GM12878 (cell line): Measurements from ENCODE around the gene ASIC3. TPM values are rescaled to one million over a fixed set of nuclear protein-coding genes. Genes with fewer than 3 reads are reported as not detected.
A peak's percentile ranks its signal among the peaks of the same experiment; 100 is the strongest.

Experiments
- ATAC-seq: fragments of 200-7000 bp; cut with Tn5 transposase; 3 replicates; pipeline ENCODE4 v1.9.1; 2020; ENCODE audit warnings: mild to moderate bottlenecking, moderate library complexity
- BruUV-seq: library from RNA; stranded (reverse); fragments of 400-500 nt; replicated peaks from 2 replicates; lab custom pipeline; 2021; lab: Mats Ljungman, UMichigan
- CTCF ChIA-PET: fragments of 300-600 bp; sonication (Branson Sonifier 250); formaldehyde crosslinking; extraction: SDS; loops from one replicate; lab custom pipeline; 2021; ENCODE audit warnings: inconsistent platforms; lab: Yijun Ruan, JAX
- POLR2A ChIA-PET: fragments of 350-600 bp; formaldehyde crosslinking; extraction: SDS; loops from one replicate; lab custom pipeline; 2021; ENCODE audit warnings: inconsistent platforms; lab: Charles Lee
- RAD21 ChIA-PET: fragments of 300-600 bp; sonication (Branson Sonifier 250); formaldehyde crosslinking; loops from one replicate; lab custom pipeline; 2023; ENCODE audit warnings: antibody characterized with exemption; ENCODE audit not compliant: unreplicated experiment; lab: Charles Lee
- SMC1A ChIA-PET: fragments of 300-600 bp; sonication (Branson Sonifier 250); formaldehyde crosslinking; loops from one replicate; lab custom pipeline; 2023; ENCODE audit not compliant: unreplicated experiment, uncharacterized antibody; lab: Charles Lee
- DNase-seq: peaks from one replicate; pipeline ENCODE4 v3.0.0-alpha.2; 2011; ENCODE audit warnings: low read depth, low spot score
- FAIRE-seq: peaks from 3 replicates; lab custom pipeline; 2011; peaks lifted over from hg19 to GRCh38; lab: Jason Lieb, UNC
- H2AFZ ChIP-seq: 2 replicates; pipeline ENCODE4 v1.6.0; 2011; ENCODE audit warnings: low read depth, low read length, control low read depth; ENCODE audit not compliant: control insufficient read depth
- H3K27ac ChIP-seq: 2 replicates; pipeline ENCODE4 v1.5.1; 2011; ENCODE audit warnings: control low read depth; ENCODE audit not compliant: control insufficient read depth, insufficient read depth
- H3K27me3 ChIP-seq, 2 experiments: replicated peaks in 1 of 2; 2 replicates each; pipeline versions ENCODE4 v1.6.0 to v1.6.1; 2011; ENCODE audit warnings: low read length in 1 of 2; ENCODE audit not compliant: control insufficient read depth in 2 of 2, insufficient read depth in 2 of 2
- H3K36me3 ChIP-seq, 2 experiments: 2 replicates each; pipeline ENCODE4 v1.5.1; 2011; ENCODE audit warnings: low read length in 1 of 2; ENCODE audit not compliant: control insufficient read depth in 2 of 2, insufficient read depth in 2 of 2
- H3K4me1 ChIP-seq: 2 replicates; pipeline ENCODE4 v1.6.1; 2011; ENCODE audit warnings: mild to moderate bottlenecking, low read length, moderate library complexity, mixed read lengths; ENCODE audit not compliant: control insufficient read depth, insufficient read depth
- H3K4me2 ChIP-seq: 2 replicates; pipeline ENCODE4 v1.6.0; 2011; ENCODE audit warnings: control low read depth; ENCODE audit not compliant: control insufficient read depth, insufficient read depth
- H3K4me3 ChIP-seq: fragments of 200-600 bp; sonication (generic); 2 replicates; pipeline ENCODE4 v1.5.1; 2016
- H3K79me2 ChIP-seq: 2 replicates; pipeline ENCODE4 v1.6.0; 2011; ENCODE audit warnings: low read length; ENCODE audit not compliant: control insufficient read depth, insufficient read depth
- H3K9ac ChIP-seq: 2 replicates; pipeline ENCODE4 v1.8.0; 2011; ENCODE audit warnings: low read length, control low read depth, mixed read lengths; ENCODE audit not compliant: control insufficient read depth, insufficient read depth
- H3K9me3 ChIP-seq: replicated peaks from 3 replicates; pipeline ENCODE4 v1.5.1; 2011; ENCODE audit warnings: mild to moderate bottlenecking, low read length; ENCODE audit not compliant: control insufficient read depth, insufficient read depth
- H4K20me1 ChIP-seq: 2 replicates; pipeline ENCODE4 v1.6.0; 2011; ENCODE audit not compliant: control insufficient read depth, insufficient read depth
- CBFB ChIP-seq: IDR thresholded peaks from 2 replicates; pipeline ENCODE4 v1.6.1; 2016; ENCODE audit warnings: antibody characterized with exemption, low read depth
- GABPA ChIP-seq: IDR thresholded peaks from 2 replicates; pipeline ENCODE4 v1.6.1; 2014; ENCODE audit warnings: antibody characterized with exemption, low read depth, mild to moderate bottlenecking, inconsistent platforms
- LARP7 ChIP-seq: fragments of 450-650 bp; IDR thresholded peaks from 2 replicates; pipeline ENCODE4 v1.6.1; 2017; ENCODE audit warnings: mild to moderate bottlenecking
- NFYB ChIP-seq: IDR thresholded peaks from 2 replicates; pipeline ENCODE4 v1.6.1; 2011; ENCODE audit warnings: low read depth, mild to moderate bottlenecking, low read length, improper control_type of control experiment, moderate library complexity; ENCODE audit not compliant: insufficient read depth
- NR2C1 ChIP-seq: fragments of 450-650 bp; IDR thresholded peaks from 2 replicates; pipeline ENCODE4 v1.6.1; 2017; ENCODE audit warnings: antibody characterized with exemption, mild to moderate bottlenecking, moderate library complexity
- RAD21 ChIP-seq: IDR thresholded peaks from 2 replicates; pipeline ENCODE4 v1.6.1; 2011; ENCODE audit warnings: mild to moderate bottlenecking, low read depth, low read length, moderate library complexity; ENCODE audit not compliant: insufficient read depth
- RB1 ChIP-seq: fragments of 450-650 bp; formaldehyde crosslinking; IDR thresholded peaks from 2 replicates; pipeline ENCODE4 v1.6.1; 2017; ENCODE audit warnings: mild to moderate bottlenecking, borderline replicate concordance
- SIN3A ChIP-seq: IDR thresholded peaks from 2 replicates; pipeline ENCODE4 v1.6.1; 2012; ENCODE audit warnings: low read depth, low read length, improper control_type of control experiment
- YY1 ChIP-seq: IDR thresholded peaks from 2 replicates; pipeline ENCODE4 v1.6.1; 2011; ENCODE audit warnings: low read depth, mild to moderate bottlenecking, low read length
- WGBS: methylation state at CpG from one replicate; pipeline ENCODE4 v1.1.6; 2016; ENCODE audit warnings: low lambda C conversion rate; ENCODE audit not compliant: insufficient replicate concordance, insufficient coverage; ENCODE audit errors: missing lambda C conversion rate; 5-methylcytosine and 5-hydroxymethylcytosine counted together
- in situ Hi-C: fragments of 300-500 bp; cut with MboI; formaldehyde crosslinking; loops from 9 replicates; pipeline ENCODE4 v1.14.3; 2018; ENCODE audit warnings: mixed read lengths
- intact Hi-C: fragments of 100-400 bp; cut with micrococcal nuclease; formaldehyde crosslinking; loops from one replicate; pipeline ENCODE4 v1.14.2; 2022; ENCODE audit not compliant: unreplicated experiment
- polyA plus RNA-seq, 11 experiments: library from polyadenylated mRNA; depleted of rRNA in 4 of 11; unstranded in 6 of 11; stranded (reverse) in 5 of 11; fragments of >200 nt; fragmentation: Nextera tagmentation in 4 of 11; fragmentation: Illumina TruSeq in 1 of 11; extraction: Ambion mirVana in 4 of 11; extraction: Trizol in 1 of 11; gene quantifications; 1 replicate in 1 of 11; 2 replicates in 10 of 11; pipeline versions ENCODE4 v1.2.1 to v1.2.3, GENCODE V29; 2011 to 2016; ENCODE audit warnings: inconsistent platforms in 2 of 11, missing spikeins in 2 of 11, low read depth in 1 of 11
- total RNA-seq, 4 experiments: library from RNA; depleted of rRNA in 3 of 4; stranded (reverse); fragments of >200 nt in 3 of 4; fragmentation: Illumina TruSeq in 1 of 4; extraction: Trizol in 1 of 4; gene quantifications; 2 replicates each; pipeline versions ENCODE4 v1.2.1 to v1.2.3, GENCODE V29; 2013 to 2021
- TF ChIP-seq, protein P1 (sequence below): fragments of 450-650 bp; conservative IDR thresholded peaks from 2 replicates; pipeline ENCODE4 v1.6.1; 2017; ENCODE audit warnings: mild to moderate bottlenecking, moderate library complexity
- TF ChIP-seq, protein P2 (sequence below): IDR thresholded peaks from 2 replicates; pipeline ENCODE4 v1.6.1; 2012; ENCODE audit warnings: improper control_type of control experiment, low read depth, low read length; ENCODE audit not compliant: insufficient replicate concordance
- TF ChIP-seq, protein P3 (sequence below): fragments of 450-650 bp; formaldehyde crosslinking; IDR thresholded peaks from 2 replicates; pipeline ENCODE4 v1.4.0; 2022; ENCODE audit warnings: mild to moderate bottlenecking, moderate library complexity

The ASIC3 gene
- total and polyA plus RNA-seq, 10 of the 15 experiments (the other 5 are each of a cell fraction or from before 2014, with no cell fraction given) = 0.07 to 1.0 (median 0.44) TPM; not detected in 4

DNA sequence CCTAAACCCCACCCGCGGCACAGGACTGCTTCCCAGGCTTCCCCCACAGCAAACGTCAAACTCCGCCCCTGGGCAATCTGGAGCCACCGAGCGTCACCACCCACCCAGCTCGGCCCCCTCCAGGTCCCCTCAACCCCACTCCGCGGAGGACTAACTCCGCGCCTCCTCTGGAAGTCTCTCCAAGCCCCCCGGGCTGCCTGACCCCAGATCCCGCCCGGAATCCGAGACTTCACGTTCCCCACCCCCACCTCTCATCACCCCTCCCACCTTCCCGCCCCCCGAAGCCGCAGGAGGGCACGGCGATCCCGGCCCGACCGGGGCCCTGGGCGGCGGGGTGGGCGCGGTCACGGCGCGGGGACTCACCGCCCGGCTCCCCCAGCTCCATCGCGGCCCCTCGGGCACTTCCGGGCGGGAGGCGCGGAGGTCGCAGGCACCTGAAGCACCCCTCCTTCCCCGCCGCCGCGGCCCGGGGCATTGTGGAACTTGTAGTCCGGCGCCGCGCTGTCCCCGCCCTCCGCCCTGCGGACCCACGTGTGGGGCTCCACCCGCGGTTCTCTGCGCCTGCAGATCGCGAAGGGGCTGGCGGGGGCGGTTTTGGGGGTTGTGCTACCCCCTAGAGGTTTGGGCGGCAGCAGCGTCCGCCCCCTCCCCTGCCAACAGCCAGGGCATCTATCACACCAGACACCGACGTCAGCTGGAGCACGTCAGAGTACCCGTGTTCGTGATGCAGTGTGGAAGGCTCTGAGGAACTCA, 34.9 kb downstream of the ASIC3 start, which contains the start of gene TMUB1:
Gene TMUB1 (minus strand): TSS at position 423 of the 753 bp plus-strand sequence. CDS start 930 bp downstream, outside the sequence.
- no peak for DNase-seq
- no peaks in the 10 kb centered on the region; the same call in 1 of the 2 replicates for H4K20me1 ChIP-seq
- no peaks in the 10 kb centered on the region; a peak in 1 of 4 replicates for H3K36me3 ChIP-seq
- peak within 1 kb of the TSS; percentile 70 for H3K27ac ChIP-seq
- H3K79me2 ChIP-seq = peaks cover 62% of the 10 kb centered on the region
- H3K4me2 ChIP-seq = peak within 1 kb of the TSS; percentile 100
- WGBS = under 1% methylated on average over 45 of the region's 69 CpGs
- peak within 1 kb of the TSS; percentile 90 for H2AFZ ChIP-seq
- no TSS peak for BruUV-seq
- in situ Hi-C loops = no loop called here
- H3K4me3 ChIP-seq = peak within 1 kb of the TSS; percentile 83
- intact Hi-C loops = loop anchor here (2.0 kb wide), 1 partner anchor 54 kb away; the partner anchor contains the start of gene ABCB8
- RAD21 ChIA-PET = no interaction called here
- CTCF ChIA-PET = interaction anchor here (1.1 to 1.9 kb wide), 3 partner anchors 8 to 50 kb away, joined by 3 to 5 read pairs (median 3); no protein-coding TSS in a partner anchor
- no peaks in the 10 kb centered on the region for H3K27me3 ChIP-seq
- SMC1A ChIA-PET = interaction anchor here (0.8 kb wide), 1 partner anchor 24 kb away, joined by 3 read pairs; the partner anchor contains the start of gene SLC4A2
- POLR2A ChIA-PET = interaction anchor here (0.6 to 3.0 kb wide), 4 partner anchors 24 to 299 kb away, joined by 4 to 14 read pairs (median 6); partner anchors contain the start of genes ABCB8, ABCF2 and SLC4A2
- FAIRE-seq = peak; percentile 62
- peaks cover 34% of the 10 kb centered on the region for H3K4me1 ChIP-seq
- peak within 1 kb of the TSS; percentile 65 for H3K9ac ChIP-seq
- peak; percentile 64 for ATAC-seq
- no peaks in the 10 kb centered on the region for H3K9me3 ChIP-seq
- TF ChIP-seq NFYB (no peak), SIN3A (peak; percentile 20; the same call in 1 of the 2 replicates), GABPA (no peak), YY1 (no peak), RB1 (peak; percentile 50; the same call in 1 of the 2 replicates), CBFB (no peak), RAD21 (no peak), NR2C1 (peak; percentile 68), LARP7 (0 out of 2 replicates have a peak, but pooled peaks have one; percentile 64)
- TF ChIP-seq, protein P1, sequence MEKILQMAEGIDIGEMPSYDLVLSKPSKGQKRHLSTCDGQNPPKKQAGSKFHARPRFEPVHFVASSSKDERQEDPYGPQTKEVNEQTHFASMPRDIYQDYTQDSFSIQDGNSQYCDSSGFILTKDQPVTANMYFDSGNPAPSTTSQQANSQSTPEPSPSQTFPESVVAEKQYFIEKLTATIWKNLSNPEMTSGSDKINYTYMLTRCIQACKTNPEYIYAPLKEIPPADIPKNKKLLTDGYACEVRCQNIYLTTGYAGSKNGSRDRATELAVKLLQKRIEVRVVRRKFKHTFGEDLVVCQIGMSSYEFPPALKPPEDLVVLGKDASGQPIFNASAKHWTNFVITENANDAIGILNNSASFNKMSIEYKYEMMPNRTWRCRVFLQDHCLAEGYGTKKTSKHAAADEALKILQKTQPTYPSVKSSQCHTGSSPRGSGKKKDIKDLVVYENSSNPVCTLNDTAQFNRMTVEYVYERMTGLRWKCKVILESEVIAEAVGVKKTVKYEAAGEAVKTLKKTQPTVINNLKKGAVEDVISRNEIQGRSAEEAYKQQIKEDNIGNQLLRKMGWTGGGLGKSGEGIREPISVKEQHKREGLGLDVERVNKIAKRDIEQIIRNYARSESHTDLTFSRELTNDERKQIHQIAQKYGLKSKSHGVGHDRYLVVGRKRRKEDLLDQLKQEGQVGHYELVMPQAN = peak; percentile 54; the same call in 1 of the 2 replicates
- TF ChIP-seq, protein P2, sequence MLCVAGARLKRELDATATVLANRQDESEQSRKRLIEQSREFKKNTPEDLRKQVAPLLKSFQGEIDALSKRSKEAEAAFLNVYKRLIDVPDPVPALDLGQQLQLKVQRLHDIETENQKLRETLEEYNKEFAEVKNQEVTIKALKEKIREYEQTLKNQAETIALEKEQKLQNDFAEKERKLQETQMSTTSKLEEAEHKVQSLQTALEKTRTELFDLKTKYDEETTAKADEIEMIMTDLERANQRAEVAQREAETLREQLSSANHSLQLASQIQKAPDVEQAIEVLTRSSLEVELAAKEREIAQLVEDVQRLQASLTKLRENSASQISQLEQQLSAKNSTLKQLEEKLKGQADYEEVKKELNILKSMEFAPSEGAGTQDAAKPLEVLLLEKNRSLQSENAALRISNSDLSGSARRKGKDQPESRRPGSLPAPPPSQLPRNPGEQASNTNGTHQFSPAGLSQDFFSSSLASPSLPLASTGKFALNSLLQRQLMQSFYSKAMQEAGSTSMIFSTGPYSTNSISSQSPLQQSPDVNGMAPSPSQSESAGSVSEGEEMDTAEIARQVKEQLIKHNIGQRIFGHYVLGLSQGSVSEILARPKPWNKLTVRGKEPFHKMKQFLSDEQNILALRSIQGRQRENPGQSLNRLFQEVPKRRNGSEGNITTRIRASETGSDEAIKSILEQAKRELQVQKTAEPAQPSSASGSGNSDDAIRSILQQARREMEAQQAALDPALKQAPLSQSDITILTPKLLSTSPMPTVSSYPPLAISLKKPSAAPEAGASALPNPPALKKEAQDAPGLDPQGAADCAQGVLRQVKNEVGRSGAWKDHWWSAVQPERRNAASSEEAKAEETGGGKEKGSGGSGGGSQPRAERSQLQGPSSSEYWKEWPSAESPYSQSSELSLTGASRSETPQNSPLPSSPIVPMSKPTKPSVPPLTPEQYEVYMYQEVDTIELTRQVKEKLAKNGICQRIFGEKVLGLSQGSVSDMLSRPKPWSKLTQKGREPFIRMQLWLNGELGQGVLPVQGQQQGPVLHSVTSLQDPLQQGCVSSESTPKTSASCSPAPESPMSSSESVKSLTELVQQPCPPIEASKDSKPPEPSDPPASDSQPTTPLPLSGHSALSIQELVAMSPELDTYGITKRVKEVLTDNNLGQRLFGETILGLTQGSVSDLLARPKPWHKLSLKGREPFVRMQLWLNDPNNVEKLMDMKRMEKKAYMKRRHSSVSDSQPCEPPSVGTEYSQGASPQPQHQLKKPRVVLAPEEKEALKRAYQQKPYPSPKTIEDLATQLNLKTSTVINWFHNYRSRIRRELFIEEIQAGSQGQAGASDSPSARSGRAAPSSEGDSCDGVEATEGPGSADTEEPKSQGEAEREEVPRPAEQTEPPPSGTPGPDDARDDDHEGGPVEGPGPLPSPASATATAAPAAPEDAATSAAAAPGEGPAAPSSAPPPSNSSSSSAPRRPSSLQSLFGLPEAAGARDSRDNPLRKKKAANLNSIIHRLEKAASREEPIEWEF = no peak
- TF ChIP-seq, protein P3, sequence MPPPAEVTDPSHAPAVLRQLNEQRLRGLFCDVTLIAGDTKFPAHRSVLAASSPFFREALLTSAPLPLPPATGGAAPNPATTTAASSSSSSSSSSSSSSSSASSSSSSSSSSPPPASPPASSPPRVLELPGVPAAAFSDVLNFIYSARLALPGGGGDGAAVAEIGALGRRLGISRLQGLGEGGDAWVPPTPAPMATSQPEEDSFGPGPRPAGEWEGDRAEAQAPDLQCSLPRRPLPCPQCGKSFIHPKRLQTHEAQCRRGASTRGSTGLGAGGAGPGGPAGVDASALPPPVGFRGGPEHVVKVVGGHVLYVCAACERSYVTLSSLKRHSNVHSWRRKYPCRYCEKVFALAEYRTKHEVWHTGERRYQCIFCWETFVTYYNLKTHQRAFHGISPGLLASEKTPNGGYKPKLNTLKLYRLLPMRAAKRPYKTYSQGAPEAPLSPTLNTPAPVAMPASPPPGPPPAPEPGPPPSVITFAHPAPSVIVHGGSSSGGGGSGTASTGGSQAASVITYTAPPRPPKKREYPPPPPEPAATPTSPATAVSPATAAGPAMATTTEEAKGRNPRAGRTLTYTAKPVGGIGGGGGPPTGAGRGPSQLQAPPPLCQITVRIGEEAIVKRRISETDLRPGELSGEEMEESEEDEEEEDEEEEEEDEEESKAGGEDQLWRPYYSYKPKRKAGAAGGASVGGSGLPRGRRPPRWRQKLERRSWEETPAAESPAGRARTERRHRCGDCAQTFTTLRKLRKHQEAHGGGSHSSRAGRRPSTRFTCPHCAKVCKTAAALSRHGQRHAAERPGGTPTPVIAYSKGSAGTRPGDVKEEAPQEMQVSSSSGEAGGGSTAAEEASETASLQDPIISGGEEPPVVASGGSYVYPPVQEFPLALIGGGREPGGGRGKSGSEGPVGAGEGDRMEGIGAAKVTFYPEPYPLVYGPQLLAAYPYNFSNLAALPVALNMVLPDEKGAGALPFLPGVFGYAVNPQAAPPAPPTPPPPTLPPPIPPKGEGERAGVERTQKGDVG (CRISPR knock-in tag) = no peak
